GM19239 (cell line): ENCODE data around the gene VAMP1.
A peak's percentile ranks its signal among the peaks of the same experiment; 100 is the strongest.
"Not testable (repeated sequence)": the region's sequence is repeated elsewhere in the genome, so short reads cannot be mapped to it uniquely, and the experiment has no call there.

Experiments
- DNase-seq: peaks from one replicate; pipeline ENCODE4 v3.0.0; 2011; ENCODE audit warnings: low spot score; ENCODE audit not compliant: insufficient read length
- FAIRE-seq: peaks from 2 replicates; lab custom pipeline; 2011; peaks lifted over from hg19 to GRCh38; lab: Jason Lieb, UNC

VAMP1 gene

DNA sequence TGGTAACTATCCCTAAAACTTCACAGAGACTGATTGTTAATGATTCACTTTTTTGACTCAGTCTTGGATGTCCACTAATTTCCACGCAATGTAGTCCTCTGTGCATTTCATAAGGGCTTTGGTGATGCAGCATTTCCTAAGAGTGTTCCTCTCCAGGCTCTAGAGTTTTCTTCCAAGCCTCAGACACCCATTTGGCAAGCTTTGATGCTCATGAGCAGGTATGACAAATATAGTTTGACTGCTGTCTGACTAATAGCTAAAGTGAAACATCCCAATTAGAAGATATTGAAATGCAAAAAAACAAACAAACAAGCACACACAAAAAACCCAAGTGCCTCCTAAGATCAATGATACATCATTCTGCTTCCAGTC is 1.5 kb upstream of the VAMP1 start:
- DNase-seq (no peak), FAIRE-seq (no peak)

DNA sequence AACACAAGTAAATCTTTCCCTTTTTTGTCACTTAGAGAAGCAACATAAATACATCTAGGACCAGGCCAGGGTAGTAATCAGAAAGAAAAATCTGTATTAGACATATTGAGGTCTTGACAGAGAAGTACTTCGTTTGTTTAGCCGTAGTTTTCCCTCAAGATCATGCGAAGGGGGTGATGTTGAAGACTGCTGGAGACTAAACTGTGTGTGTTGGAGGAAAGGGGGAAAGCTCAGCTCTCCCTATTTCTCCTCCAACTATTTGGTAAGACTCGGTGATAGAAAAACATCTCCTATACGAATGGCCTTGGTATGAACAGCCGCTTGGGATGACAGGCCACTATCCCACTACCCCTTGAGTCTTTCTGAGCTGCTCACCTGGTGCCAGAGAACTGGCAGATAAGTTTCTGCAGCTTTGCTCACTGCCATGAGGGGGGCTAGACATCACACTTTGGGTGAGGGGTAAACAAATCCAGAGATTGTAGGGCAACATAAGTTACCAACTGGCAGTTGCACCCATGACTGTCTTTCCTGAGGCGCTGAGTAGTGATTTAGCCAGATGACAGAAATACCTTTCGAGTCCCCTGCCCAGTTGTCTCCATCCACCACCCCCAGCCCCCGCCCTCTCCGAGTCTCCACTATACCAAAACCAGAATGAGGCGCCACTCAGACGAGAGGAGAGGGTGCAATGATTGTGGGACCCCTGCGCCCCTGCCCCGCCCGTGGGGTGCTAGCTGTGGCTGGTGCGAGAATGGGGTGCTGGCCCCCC is 685 bp downstream of the VAMP1 start:
- FAIRE-seq = peak; percentile 62
- DNase-seq = no peak

DNA sequence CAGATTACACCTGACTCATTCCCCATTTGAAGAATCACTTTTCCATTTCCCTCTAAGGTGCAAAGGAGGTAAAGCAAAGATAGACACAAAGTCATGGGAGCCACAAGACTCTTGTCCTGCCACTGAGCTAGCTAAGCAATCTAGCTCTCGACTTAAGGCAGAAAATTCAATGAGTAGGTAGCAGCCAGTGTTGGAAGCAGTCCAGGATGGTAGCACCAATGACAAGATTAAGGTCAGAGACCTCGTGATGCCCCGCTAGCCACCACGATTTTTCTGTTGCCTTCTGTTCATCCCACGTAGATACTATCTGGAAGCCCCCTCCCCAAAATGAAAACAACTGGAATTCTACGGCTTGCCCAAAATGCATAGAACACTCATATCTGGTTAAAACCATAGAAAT is 1.4 kb downstream of the VAMP1 start:
- FAIRE-seq = no peak

DNA sequence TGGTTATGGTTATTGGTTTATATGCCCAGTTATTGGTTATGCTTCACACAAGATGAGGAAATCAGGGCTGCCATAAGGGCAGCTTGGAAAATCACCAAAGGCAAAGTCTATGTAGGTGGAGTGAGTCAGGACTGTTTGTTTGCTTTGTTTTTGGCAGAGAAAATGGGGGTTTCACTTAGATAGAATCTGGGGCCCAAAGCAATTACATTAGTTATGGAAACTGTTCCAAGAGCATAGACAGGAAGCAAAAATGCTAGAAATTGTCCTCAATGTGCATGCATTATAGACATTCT is 2.2 kb downstream of the VAMP1 start:
- FAIRE-seq (no peak), DNase-seq (no peak)

More for the DNA sequence above, 1.4 kb downstream of the VAMP1 start:
- no peak for DNase-seq

DNA sequence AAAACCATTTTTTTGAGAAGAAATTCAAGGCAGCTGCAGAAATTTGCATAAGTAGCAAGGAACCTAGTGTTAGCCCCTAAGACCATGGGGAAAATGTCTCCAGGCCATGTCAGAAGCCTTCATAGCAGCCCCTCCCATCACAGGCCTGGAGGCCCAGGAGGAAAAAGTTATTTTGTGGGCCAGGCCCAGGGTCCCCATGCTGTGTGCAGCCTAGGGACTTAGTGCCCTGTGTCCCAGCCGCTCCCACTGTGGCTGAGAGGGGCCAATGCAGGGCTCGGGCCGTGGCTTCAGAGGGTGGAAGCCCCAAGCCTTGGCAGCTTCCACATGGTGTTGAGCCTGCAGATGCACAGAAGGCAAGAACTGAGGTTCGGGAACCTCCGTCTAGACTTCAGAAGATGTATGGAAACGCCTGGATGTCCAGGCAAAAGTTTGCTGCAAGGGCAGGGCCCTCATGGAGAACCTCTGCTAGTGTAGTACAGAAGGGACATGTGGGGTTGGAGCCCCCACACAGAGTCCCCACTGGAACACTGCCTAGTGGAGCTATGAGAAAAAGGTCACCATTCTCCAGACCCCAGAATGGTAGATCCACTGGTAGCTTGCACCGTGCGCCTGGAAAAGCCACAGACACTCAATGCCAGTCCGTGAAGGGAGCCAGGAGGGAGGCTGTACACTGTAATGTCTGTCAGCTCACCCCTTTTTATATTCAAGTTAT is 2.8 kb downstream of the VAMP1 start:
- not testable (repeated sequence) for FAIRE-seq

DNA sequence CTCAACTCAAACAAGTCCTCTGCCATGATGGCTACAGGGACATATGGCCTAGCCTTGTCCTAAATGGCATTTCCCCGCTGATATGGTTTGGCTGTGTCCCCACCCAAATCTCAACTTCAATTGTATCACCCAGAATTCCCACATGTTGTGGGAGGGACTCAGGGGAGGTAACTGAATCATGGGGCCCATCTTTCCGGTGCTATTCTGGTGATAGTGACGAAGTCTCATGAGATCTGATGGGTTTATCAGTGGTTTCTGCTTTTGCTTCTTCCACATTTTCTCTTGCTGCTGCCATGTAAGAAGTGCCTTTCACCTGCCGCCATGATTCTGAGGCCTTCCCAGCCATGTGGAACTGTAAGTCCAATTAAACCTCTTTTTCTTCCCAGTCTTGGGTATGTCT is 3.7 kb downstream of the VAMP1 start:
- DNase-seq, FAIRE-seq: not testable (repeated sequence)

More for the DNA sequence above, 2.8 kb downstream of the VAMP1 start:
- not testable (repeated sequence) for DNase-seq

DNA sequence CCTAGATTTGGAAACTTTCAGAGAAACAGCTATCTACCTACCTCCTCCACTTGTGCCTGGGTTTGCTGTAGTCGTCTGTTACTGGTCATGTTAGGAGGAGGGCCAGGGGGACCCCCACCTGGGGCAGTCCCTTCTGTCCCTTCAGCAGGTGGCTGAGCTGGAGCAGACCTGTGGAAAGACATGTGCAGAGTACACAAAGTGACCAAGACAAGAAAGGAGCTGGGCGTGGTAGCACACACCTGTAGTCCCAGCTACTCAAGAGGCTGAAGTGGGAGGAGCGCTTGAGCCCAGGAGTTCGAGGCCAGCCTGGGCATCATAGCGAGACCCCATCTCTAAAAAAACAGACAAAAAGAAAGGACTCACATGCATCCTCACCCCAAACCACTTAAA is 4.3 kb downstream of the VAMP1 start:
- DNase-seq = no peak
- no peak for FAIRE-seq

DNA sequence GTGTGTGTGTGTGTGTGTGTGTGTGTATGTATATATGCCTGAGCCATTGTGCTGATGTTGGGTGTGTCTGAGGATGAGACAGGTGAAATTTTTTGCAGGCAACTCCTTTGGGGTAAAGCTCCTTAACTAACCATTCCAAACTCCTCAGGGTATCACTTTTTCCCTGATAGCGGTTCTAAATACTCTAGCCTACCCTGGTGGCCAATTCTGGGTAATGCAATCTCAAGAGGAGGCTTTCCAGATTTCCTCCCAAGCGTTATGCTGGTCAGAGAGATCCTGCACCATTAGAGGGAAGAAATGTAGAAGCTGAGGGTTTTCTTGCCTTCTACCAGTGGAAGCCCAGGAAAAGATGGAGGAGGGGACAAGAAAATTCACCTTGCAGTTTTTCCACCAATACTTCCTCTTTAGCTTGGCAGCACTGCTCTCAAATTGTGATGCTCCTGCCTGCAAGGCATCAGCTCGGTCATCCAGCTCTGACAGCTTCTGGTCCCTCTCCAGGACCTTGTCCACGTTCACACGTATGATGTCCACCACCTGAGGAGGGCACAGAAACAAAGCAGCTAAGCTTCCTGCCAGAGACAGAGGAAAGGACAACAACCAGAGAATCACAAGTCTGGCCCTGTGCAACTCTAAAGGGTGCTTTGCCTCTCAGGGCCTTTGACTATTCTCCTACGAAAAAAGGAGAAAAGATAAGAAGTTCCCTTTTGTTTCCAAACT is 4.9 kb downstream of the VAMP1 start:
- FAIRE-seq = peak; percentile 83
- no peak for DNase-seq

DNA sequence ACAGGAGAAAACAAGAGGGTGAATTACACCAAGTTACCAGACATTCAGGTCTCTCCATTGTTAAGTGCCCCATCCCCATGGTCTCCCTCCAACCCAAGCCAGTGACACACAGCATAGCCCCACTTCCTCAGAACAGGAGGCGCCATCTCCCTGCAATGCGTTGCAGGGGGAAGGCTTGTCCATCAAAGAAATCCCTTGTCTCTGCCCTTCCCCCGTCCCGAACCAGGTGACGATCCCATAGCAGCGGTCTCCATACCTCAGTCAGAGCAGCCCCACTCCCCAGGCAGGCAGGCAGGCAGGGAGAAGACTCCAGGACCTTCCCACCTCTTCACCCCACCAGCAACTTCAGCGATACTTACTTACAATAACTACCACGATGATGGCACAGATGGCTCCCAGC is 5.9 kb downstream of the VAMP1 start:
- FAIRE-seq (no peak), DNase-seq (no peak)

DNA sequence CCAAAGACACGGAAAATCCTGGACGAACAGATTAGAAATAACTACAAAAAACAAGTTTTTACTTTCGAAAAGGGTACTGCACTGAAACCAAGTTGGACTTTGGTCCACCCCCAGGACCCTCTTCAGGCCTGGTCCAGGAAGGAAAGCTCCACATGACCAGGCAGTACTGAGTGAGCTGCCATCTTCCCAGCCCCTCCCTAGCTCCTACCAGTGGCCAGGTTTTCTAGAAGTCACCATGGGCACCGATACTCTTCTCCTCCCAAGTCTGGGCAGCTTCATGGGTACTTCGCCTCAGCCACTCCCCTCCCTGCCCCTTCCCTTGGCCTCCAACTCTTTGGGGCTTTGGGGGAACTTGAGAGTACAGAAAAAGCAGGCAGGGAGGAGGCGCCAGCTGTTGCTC is 6.6 kb downstream of the VAMP1 start:
- FAIRE-seq (no peak), DNase-seq (no peak)

DNA sequence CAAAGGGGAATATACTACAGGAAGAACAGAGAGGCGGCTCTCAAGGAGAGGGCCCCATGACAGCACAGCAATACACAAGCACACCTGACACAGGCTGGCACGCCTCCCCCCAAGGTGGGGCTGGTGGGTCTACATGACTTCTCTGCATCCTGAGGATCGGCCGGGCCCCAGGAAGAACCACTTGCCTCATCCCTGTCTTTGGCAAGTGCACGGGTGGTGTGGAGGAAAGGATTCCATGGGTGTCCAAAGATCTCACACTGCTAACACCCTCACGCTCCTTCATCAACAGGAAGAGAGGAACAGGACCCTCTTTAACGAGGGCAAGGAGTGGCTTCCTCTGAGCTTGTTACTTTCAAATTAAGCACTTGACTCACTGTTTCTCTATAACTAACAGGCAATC is 7.3 kb downstream of the VAMP1 start:
- DNase-seq (no peak), FAIRE-seq (no peak)

DNA sequence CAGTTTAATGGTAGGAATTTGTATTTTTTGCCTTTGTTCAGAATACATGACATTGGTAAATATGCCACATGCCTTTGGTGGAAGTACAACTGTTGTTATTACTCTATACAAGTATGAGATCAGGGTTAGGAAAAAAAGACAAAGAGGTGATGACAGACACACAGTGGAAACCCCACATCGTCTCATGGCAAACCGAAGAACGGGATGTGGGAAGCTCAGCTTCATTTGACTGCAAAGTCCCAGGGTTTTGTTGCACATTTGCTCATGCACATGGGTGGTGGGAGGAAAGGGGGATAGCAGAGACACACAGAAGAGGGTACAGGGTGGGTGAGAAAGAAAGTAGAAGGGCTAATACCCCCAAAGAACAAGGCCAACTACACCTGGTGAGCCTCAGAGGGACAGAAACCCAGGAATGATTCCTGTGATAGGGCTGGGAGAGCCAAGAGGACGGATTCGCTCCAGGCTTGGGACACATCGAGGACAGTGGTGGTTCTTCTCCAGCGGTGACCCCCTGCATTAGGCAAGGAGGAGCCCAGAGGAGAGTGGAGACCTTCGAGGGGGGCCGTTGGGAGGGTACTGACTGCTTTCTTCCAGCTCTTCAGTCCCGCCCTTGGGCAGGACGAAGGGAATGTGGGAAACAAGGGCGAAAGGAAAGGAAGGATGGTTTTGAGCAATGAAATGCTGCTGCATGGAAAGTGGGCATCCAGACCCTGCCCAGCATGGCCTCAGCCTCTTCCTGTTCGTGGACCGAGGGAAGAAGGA is 8.1 kb downstream of the VAMP1 start:
- no peak for DNase-seq
- FAIRE-seq = no peak

DNA sequence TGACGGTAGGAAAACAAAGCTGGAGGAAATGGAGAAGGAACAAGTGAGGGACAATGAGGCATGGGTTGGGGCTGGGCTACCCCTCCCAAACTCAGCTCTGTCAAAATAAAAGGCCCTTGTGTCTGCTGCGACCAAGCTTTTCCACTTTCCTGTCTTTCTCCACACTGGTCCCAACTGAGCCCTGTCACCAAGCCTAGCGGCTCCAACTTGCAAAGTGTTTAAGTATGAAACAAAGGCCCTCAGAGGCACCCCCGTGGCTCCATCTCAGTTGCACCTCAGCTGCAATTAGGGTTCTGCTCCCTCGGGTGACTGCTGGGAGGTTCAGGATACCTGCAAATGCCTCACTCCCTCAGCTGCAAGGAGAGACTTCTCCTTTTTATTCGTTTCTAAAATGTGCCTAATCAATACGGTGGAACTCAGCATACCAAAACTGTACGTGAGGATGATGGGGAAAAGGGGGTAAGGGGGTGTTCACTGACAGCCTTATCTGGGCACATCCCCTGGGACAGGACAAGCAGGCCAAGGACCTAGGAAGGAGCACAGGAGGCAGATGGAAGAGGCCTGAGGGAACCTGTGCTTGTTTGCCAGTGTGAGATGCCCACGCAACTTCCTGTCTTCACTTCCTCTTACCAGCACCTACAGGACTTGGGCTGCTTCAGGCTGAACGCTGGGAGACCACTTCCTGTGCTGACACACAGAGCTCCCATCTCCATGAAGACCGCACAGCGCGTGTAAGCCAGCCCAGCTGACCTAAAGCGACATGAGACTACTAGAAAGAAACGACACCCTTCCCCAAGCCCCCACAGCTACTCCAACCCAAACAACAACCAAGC is 8.9 kb downstream of the VAMP1 start:
- peak; percentile 100 for FAIRE-seq

DNA sequence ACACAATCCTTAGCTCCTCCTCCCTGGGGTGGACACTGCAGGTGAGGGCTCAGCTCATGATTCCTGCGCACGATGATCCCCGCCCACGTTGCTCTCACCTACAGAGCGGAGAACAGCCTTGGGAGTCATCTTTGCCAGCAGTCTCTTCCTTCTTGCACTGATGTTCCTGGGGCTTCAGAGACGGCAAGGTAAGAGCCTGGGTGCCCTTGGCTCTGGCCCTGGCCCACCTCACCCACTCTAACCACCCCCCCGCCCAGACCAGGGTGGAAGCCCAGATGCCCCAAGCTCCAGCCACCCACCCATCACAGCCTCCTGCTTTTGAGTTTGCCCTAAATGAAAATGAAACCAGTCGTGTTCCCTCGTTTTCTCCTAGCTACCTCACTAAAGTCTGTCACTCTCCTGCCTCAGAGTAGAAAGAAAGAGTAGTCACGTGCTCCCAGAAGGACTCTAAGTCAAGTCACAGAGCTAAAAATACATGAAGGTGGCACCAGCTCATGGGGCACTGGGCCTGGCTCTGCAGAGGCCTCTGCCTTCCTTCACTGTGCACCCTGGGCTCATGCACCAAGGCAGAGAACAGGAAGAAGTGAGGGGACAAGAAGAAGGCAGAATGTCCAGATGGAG is 9.6 kb downstream of the VAMP1 start:
- FAIRE-seq (no peak), DNase-seq (no peak)

More for the DNA sequence above, 8.9 kb downstream of the VAMP1 start:
- peak; percentile 72 for DNase-seq

DNA sequence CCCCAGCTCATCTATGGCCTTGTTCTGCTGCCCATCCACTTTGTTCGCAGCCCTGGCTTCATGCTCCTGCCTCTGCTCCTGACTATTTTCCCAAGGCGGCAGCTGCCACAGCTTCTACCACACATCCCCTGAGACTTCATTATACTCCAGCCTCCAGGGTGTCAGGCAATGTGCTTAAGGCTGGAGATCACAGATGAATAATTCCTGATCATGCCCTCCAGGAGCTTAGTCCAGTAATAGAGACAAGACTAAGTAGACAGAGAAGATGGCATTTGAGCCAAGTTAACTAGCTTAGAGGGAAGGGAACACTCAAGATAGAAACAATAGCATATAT is 11.5 kb downstream of the VAMP1 start:
- FAIRE-seq (no peak), DNase-seq (no peak)

DNA sequence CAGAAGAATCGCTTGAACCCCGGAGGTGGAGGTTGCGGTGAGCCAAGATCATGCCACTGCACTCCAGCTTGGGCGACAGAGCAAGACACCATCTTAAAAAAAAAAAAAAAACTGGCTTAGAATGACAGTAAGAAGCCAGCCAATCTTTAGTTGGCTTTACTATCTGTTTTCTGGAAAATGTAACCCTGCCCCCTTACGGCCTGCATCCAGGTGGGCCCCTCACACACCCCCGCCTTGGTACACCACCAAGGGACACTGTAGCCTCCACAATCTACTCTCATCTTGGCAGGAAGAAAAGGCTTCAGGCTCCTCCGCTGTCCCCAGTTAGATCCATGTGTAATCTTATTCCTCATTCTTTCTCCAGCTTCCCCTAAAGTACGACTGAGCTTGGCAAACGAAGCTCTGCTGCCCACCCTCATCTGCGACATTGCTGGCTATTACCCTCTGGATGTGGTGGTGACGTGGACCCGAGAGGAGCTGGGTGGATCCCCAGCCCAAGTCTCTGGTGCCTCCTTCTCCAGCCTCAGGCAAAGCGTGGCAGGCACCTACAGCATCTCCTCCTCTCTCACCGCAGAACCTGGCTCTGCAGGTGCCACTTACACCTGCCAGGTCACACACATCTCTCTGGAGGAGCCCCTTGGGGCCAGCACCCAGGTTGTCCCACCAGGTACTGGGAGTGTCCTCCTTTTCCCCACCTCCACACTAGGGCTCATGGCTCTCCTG is 12.0 kb downstream of the VAMP1 start:
- DNase-seq (no peak), FAIRE-seq (no peak)

DNA sequence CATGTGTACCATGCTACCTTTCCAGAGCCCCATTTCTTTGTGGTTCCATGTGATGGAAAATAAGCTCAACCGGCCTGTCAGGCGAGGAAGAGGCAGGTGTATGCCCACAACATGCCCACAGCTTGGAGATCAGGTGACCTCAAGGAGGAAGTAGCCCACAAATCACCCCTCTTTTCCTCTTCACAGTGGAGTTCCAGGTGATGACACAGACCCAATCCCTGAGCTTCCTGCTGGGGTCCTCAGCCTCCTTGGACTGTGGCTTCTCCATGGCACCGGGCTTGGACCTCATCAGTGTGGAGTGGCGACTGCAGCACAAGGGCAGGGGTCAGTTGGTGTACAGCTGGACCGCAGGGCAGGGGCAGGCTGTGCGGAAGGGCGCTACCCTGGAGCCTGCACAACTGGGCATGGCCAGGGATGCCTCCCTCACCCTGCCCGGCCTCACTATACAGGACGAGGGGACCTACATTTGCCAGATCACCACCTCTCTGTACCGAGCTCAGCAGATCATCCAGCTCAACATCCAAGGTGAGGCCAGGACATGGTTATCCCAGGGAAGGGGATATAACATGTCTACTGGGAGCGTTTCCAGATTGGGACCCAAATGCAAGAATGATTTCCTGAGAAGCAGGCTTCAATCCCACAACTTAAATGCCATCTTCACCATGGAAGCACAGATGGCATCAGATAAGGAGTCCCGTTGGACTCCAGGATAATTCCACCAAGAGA is 13.1 kb downstream of the VAMP1 start:
- DNase-seq (no peak), FAIRE-seq (no peak)

DNA sequence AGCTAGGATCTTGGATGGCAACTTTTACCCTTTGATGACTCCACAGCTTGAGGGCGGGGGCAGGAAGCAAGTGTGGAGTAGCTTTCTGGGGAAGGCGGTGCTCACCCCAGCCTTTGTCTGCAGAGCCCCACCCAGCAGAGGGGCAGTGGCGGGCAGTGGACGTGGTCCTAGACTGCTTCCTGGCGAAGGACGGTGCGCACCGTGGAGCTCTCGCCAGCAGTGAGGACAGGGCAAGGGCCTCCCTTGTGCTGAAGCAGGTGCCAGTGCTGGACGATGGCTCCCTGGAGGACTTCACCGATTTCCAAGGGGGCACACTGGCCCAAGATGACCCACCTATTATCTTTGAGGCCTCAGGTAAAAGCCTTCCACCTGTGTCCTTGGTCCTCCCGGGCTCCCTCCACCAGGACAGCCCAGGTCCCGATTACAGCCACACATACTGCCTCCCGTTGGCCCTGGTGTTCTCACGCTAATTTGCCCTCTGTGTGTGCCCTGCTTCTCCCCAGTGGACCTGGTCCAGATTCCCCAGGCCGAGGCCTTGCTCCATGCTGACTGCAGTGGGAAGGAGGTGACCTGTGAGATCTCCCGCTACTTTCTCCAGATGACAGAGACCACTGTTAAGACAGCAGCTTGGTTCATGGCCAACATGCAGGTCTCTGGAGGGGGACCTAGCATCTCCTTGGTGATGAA is 17.4 kb downstream of the VAMP1 start:
- DNase-seq (no peak), FAIRE-seq (no peak)
